ENCODE data around the gene POLD1. TPM values are rescaled to one million over a fixed set of nuclear protein-coding genes. Genes with fewer than 3 reads are reported as not detected.

Gene POLD1
- polyA plus RNA-seq, 1 experiment = 5.1 TPM

GRCh38 chr19:50419580-50420035 lies 35.5 kb downstream of the POLD1 start:
- ChIA-PET CTCF (interaction anchor here (0.8 kb wide), 1 partner anchor 51 kb away, joined by 3 read pairs; no protein-coding TSS in a partner anchor), POLR2A (no interaction called here)
- peaks cover 18% of the 10 kb centered on the region for H3K27me3 ChIP-seq (ENCODE audit: control insufficient read depth, insufficient read depth, low read length)
- no peak for TF ChIP-seq CTCF (IDR thresholded peaks at IDR 0.05; ENCODE audit: low read depth, low read length)
- H3K27ac ChIP-seq (ENCODE audit: low read depth, low read length) = no peak overlapping the region
- no peak for DNase-seq (ENCODE audit: low read depth, low spot score)
- H3K9me3 ChIP-seq (ENCODE audit: control insufficient read depth, insufficient read depth, low read length) = peaks cover 3% of the 10 kb centered on the region
- no peak overlapping the region for H3K4me3 ChIP-seq (ENCODE audit: low read depth, low read length)

GRCh38 chr19:50420127-50420526 lies 36.0 kb downstream of the POLD1 start:
- Histone ChIP-seq H3K27me3 (ENCODE audit: control insufficient read depth, insufficient read depth, low read length) (peaks cover 18% of the 10 kb centered on the region), H3K4me3 (ENCODE audit: low read depth, low read length) (no peak overlapping the region), H3K27ac (ENCODE audit: low read depth, low read length) (no peak overlapping the region), H3K9me3 (ENCODE audit: control insufficient read depth, insufficient read depth, low read length) (peaks cover 3% of the 10 kb centered on the region; the same call in 1 of the 2 replicates)
- no peak for TF ChIP-seq CTCF (IDR thresholded peaks at IDR 0.05; ENCODE audit: low read depth, low read length)
- ChIA-PET CTCF (interaction anchor here (0.8 kb wide), 1 partner anchor 51 kb away, joined by 3 read pairs; no protein-coding TSS in a partner anchor), POLR2A (no interaction called here)
- no peak for DNase-seq (ENCODE audit: low read depth, low spot score)

- Histone ChIP-seq H3K4me3 (ENCODE audit: low read depth, low read length) (no peak overlapping the region), H3K27me3 (ENCODE audit: control insufficient read depth, insufficient read depth, low read length) (peaks cover 18% of the 10 kb centered on the region), H3K27ac (ENCODE audit: low read depth, low read length) (no peak overlapping the region), H3K9me3 (ENCODE audit: control insufficient read depth, insufficient read depth, low read length) (peaks cover 3% of the 10 kb centered on the region; the same call in 1 of the 2 replicates)
- DNase-seq (ENCODE audit: low read depth, low spot score) = no peak
- POLR2A ChIA-PET = no interaction called here
- CTCF ChIA-PET = no interaction called here
- TF ChIP-seq CTCF (IDR thresholded peaks at IDR 0.05; ENCODE audit: low read depth, low read length) = no peak
Observed at GRCh38 chr19:50420808-50421207, 36.7 kb downstream of the POLD1 start.

- POLR2A ChIA-PET = interaction anchor here (0.6 kb wide), 1 partner anchor 28 kb away, joined by 3 read pairs; no protein-coding TSS in a partner anchor
- Histone ChIP-seq H3K4me3 (ENCODE audit: low read depth, low read length) (no peak overlapping the region), H3K27me3 (ENCODE audit: control insufficient read depth, insufficient read depth, low read length) (peaks cover 21% of the 10 kb centered on the region), H3K9me3 (ENCODE audit: control insufficient read depth, insufficient read depth, low read length) (peaks cover 3% of the 10 kb centered on the region; the same call in 1 of the 2 replicates), H3K27ac (ENCODE audit: low read depth, low read length) (no peak overlapping the region)
- CTCF ChIA-PET = no interaction called here
- DNase-seq (ENCODE audit: low read depth, low spot score) = no peak
- no peak for TF ChIP-seq CTCF (IDR thresholded peaks at IDR 0.05; ENCODE audit: low read depth, low read length)
Observed at GRCh38 chr19:50422397-50423278, 38.5 kb downstream of the POLD1 start.

All from AG04450 (cell line).